AG04450 (cell line): ENCODE measurements around the gene TBC1D2. TPM values are rescaled to one million over a fixed set of nuclear protein-coding genes. Genes with fewer than 3 reads are reported as not detected.

Experiments
- CTCF ChIA-PET: fragments of 300-600, 350-600 bp; formaldehyde crosslinking; extraction: SDS; loops from one replicate; lab custom pipeline; 2022; ENCODE audit warnings: antibody characterized with exemption, inconsistent platforms; lab: Charles Lee
- POLR2A ChIA-PET: fragments of 350-600 bp; formaldehyde crosslinking; extraction: SDS; loops from one replicate; lab custom pipeline; 2021; ENCODE audit warnings: antibody characterized with exemption, inconsistent platforms; lab: Yijun Ruan, JAX
- DNase-seq: peaks from one replicate; pipeline ENCODE4 v3.0.0-alpha.2; 2011; ENCODE audit warnings: low read depth, low spot score
- H3K27ac ChIP-seq: one replicate; pipeline ENCODE4 v1.5.1; 2012; ENCODE audit warnings: low read depth, low read length, control low read depth
- H3K27me3 ChIP-seq: one replicate; pipeline ENCODE4 v1.6.0; 2012; ENCODE audit warnings: low read length; ENCODE audit not compliant: control insufficient read depth, insufficient read depth
- H3K4me3 ChIP-seq: 2 replicates; pipeline ENCODE4 v1.5.1; 2011; ENCODE audit warnings: mild to moderate bottlenecking, low read depth, low read length, control low read depth
- H3K9me3 ChIP-seq: 2 replicates; pipeline ENCODE4 v1.5.1; 2012; ENCODE audit warnings: low read length; ENCODE audit not compliant: control insufficient read depth, insufficient read depth
- polyA plus RNA-seq: library from polyadenylated mRNA; depleted of rRNA; stranded (reverse); fragments of >200 nt; gene quantifications from 2 replicates; pipeline ENCODE4 v1.2.3, GENCODE V29; 2011
- TF ChIP-seq, protein P1 (sequence below): IDR thresholded peaks from 2 replicates; pipeline ENCODE4 v1.5.1; 2011; ENCODE audit warnings: low read depth, low read length, control low read depth, inconsistent platforms

Gene TBC1D2
- polyA plus RNA-seq, 1 experiment: 17.2 TPM

- no peaks in the 10 kb centered on the region for H3K27me3 ChIP-seq
- ChIA-PET POLR2A (interaction anchor here (0.7 to 2.8 kb wide), 5 partner anchors 12 to 233 kb away, joined by 3 to 23 read pairs (median 5); partner anchors contain the start of gene TBC1D2), CTCF (interaction anchor here (1.2 to 1.4 kb wide), 3 partner anchors 12 to 299 kb away, joined by 3 to 5 read pairs (median 3); no protein-coding TSS in a partner anchor)
- H3K4me3 ChIP-seq: no peak overlapping the region
- no peaks in the 10 kb centered on the region for H3K9me3 ChIP-seq
- TF ChIP-seq, protein P1, sequence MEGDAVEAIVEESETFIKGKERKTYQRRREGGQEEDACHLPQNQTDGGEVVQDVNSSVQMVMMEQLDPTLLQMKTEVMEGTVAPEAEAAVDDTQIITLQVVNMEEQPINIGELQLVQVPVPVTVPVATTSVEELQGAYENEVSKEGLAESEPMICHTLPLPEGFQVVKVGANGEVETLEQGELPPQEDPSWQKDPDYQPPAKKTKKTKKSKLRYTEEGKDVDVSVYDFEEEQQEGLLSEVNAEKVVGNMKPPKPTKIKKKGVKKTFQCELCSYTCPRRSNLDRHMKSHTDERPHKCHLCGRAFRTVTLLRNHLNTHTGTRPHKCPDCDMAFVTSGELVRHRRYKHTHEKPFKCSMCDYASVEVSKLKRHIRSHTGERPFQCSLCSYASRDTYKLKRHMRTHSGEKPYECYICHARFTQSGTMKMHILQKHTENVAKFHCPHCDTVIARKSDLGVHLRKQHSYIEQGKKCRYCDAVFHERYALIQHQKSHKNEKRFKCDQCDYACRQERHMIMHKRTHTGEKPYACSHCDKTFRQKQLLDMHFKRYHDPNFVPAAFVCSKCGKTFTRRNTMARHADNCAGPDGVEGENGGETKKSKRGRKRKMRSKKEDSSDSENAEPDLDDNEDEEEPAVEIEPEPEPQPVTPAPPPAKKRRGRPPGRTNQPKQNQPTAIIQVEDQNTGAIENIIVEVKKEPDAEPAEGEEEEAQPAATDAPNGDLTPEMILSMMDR: no peak
- DNase-seq: peak; percentile 97
- H3K27ac ChIP-seq: peak overlapping the region; percentile 99
These were observed 32.4 kb downstream of the TBC1D2 start for GRCh38 chr9:98222885-98223691.

DNA sequence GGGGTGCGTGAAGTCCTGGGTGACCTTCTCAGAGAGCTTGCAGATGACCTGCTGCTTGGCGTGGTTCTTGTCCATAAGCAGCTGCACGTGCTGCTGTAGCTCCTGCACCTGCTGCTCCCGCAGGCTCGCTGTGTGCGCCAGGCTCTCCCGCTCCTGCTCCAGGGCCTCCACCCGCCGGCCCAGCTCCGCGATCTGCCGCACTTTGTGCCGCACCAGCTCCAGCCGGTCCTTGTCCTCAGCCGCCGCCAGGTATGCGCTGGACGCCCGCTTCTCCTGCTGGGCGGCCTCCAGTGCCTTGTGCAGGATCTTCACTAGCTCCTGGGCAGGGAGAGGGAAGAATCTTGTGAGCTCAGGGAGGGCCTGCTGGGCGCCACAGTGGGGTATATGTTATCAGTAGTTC lies 34.5 kb downstream of the TBC1D2 start:
- ChIA-PET POLR2A (no interaction called here), CTCF (interaction anchor here (0.5 to 0.7 kb wide), 3 partner anchors 12 to 778 kb away, joined by 3 to 4 read pairs (median 3); no protein-coding TSS in a partner anchor)
- no peak for DNase-seq
- no peaks in the 10 kb centered on the region for H3K27me3 ChIP-seq
- H3K27ac ChIP-seq: no peak overlapping the region
- TF ChIP-seq, protein P1: no peak
- H3K9me3 ChIP-seq: no peaks in the 10 kb centered on the region
- H3K4me3 ChIP-seq: no peak overlapping the region

DNA sequence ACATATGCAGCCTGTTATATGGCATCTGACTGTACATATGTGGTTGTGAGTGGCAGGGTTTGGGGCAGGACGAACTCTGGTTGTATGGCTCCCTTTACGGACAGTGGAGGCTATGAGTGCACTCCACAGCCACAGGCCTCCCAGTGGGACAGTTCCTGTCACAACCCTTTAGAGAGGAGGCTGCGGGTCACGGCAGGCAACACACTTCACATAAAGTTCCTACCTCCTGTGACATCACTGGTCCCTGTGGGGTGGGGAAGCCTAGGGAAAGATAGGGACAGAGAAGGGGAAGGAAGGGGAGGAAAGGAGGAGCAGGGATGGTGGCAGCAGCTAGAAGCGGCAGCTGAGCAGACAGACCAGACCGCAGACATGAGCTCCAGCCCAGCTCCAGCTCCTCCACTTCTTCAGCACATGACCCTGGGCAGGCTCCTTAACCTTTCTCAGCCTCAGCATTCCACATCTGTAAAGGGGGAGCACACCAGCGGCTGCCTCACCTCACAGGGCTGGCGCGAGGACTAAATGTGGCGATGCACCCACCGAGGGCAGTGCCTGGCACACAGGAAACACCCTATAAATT lies 35.6 kb downstream of the TBC1D2 start:
- Histone ChIP-seq H3K9me3 (no peaks in the 10 kb centered on the region), H3K27me3 (no peaks in the 10 kb centered on the region), H3K4me3 (no peak overlapping the region), H3K27ac (no peak overlapping the region)
- POLR2A ChIA-PET: no interaction called here
- no peak for DNase-seq
- CTCF ChIA-PET: no interaction called here
- TF ChIP-seq, protein P1: no peak

- Histone ChIP-seq H3K9me3 (no peaks in the 10 kb centered on the region), H3K4me3 (no peak overlapping the region), H3K27ac (peak overlapping the region; percentile 49), H3K27me3 (no peaks in the 10 kb centered on the region)
- DNase-seq: no peak
- TF ChIP-seq, protein P1: no peak
- ChIA-PET CTCF (interaction anchor here (1.5 kb wide), 1 partner anchor 14 kb away, joined by 4 read pairs; no protein-coding TSS in a partner anchor), POLR2A (no interaction called here)
These were observed 36.1 kb downstream of the TBC1D2 start for GRCh38 chr9:98219364-98219716.
